A549 (cell line): ENCODE measurements around the gene JAKMIP2. TPM values are rescaled to one million over a fixed set of nuclear protein-coding genes. Genes with fewer than 3 reads are reported as not detected.

Experiments
- ATAC-seq, 2 experiments: fragments of 200-7000 bp in 1 of 2; fragments of >200 bp in 1 of 2; cut with Nextera tagmentation in 1 of 2; cut with Tn5 transposase in 1 of 2; 3 replicates each; pipeline versions ENCODE4 v1.8.0 to v1.9.1; 2018 to 2020; ENCODE audit warnings: mild to moderate bottlenecking in 1 of 2, moderate library complexity in 1 of 2
- CTCF ChIA-PET: fragments of 300-600 bp; sonication (Branson Sonifier 250); formaldehyde crosslinking; extraction: SDS; loops from one replicate; lab custom pipeline; 2021; ENCODE audit warnings: antibody characterized with exemption, inconsistent platforms; lab: Yijun Ruan, JAX
- POLR2A ChIA-PET: fragments of 350-600 bp; formaldehyde crosslinking; extraction: SDS; loops from one replicate; lab custom pipeline; 2021; ENCODE audit warnings: antibody characterized with exemption, inconsistent platforms; lab: Yijun Ruan, JAX
- DNase-seq, 2 experiments: peaks; one replicate each; pipeline versions ENCODE4 v3.0.0 to v3.0.0-alpha.2; 2011 to 2016; ENCODE audit warnings: low read depth in 1 of 2, low spot score in 1 of 2
- FAIRE-seq: peaks from 2 replicates; lab custom pipeline; 2011; peaks lifted over from hg19 to GRCh38; lab: Jason Lieb, UNC
- H3K27ac ChIP-seq, 2 experiments: fragments of >200 bp; sonication (Bioruptor Twin); formaldehyde crosslinking; 3 replicates each; pipeline ENCODE4 v1.5.1; 2016 to 2017
- H3K4me1 ChIP-seq: fragments of >200 bp; sonication (Bioruptor Twin); formaldehyde crosslinking; 3 replicates; pipeline ENCODE4 v1.6.1; 2016
- H3K4me2 ChIP-seq: fragments of >200 bp; sonication (Bioruptor Twin); formaldehyde crosslinking; 3 replicates; pipeline ENCODE4 v1.6.1; 2016
- H3K4me3 ChIP-seq: fragments of >200 bp; sonication (Bioruptor Twin); formaldehyde crosslinking; 3 replicates; pipeline ENCODE4 v1.5.1; 2016
- H3K9me3 ChIP-seq: fragments of >200 bp; sonication (Bioruptor Twin); formaldehyde crosslinking; 3 replicates; pipeline ENCODE4 v1.6.1; 2016
- CBX2 ChIP-seq: fragments of 200-600 bp; sonication (generic); IDR thresholded peaks from 2 replicates; pipeline ENCODE4 v1.6.1; 2016; ENCODE audit warnings: low read depth, mild to moderate bottlenecking, borderline replicate concordance
- CHD2 ChIP-seq: fragments of 150-350 bp; IDR thresholded peaks from 2 replicates; pipeline ENCODE4 v1.6.1; 2014; ENCODE audit warnings: low read length; ENCODE audit not compliant: partially characterized antibody
- CHD4 ChIP-seq: fragments of 200-600 bp; sonication (generic); IDR thresholded peaks from 2 replicates; pipeline ENCODE4 v1.6.1; 2016; ENCODE audit warnings: antibody characterized with exemption, mild to moderate bottlenecking, borderline replicate concordance
- EHF ChIP-seq: fragments of 250-450 bp; sonication (Bioruptor Pico); IDR thresholded peaks from 2 replicates; pipeline ENCODE4 v1.5.0; 2020; ENCODE audit warnings: mild to moderate bottlenecking
- EHMT2 ChIP-seq: fragments of 200-600 bp; sonication (generic); IDR thresholded peaks from 2 replicates; pipeline ENCODE4 v1.6.1; 2016; ENCODE audit warnings: antibody characterized with exemption, low read depth, mild to moderate bottlenecking, moderate library complexity
- FOSB ChIP-seq: fragments of 250-450 bp; sonication (Bioruptor Pico); IDR thresholded peaks from 2 replicates; pipeline ENCODE4 v1.5.0; 2020; ENCODE audit warnings: mild to moderate bottlenecking, moderate library complexity
- GATA3 ChIP-seq: IDR thresholded peaks from 2 replicates; pipeline ENCODE4 v1.6.1; 2012; ENCODE audit warnings: borderline replicate concordance
- HES2 ChIP-seq: fragments of >200 bp; sonication (Bioruptor Twin); formaldehyde crosslinking; IDR thresholded peaks from 2 replicates; pipeline ENCODE4 v1.6.1; 2016
- HMGXB4 ChIP-seq: fragments of 250-450 bp; sonication (Bioruptor Pico); IDR thresholded peaks from 2 replicates; pipeline ENCODE4 v1.5.0; 2021; ENCODE audit warnings: mild to moderate bottlenecking, moderate library complexity, borderline replicate concordance
- HOXA7 ChIP-seq: fragments of 250-450 bp; sonication (Bioruptor Pico); IDR thresholded peaks from 2 replicates; pipeline ENCODE4 v1.5.0; 2020; ENCODE audit warnings: mild to moderate bottlenecking, moderate library complexity
- HOXB13 ChIP-seq: fragments of 250-450 bp; sonication (Bioruptor Pico); IDR thresholded peaks from 2 replicates; pipeline ENCODE4 v1.5.0; 2020; ENCODE audit warnings: low read depth, mild to moderate bottlenecking, moderate library complexity
- HOXB5 ChIP-seq: fragments of 250-450 bp; sonication (Bioruptor Pico); IDR thresholded peaks from 2 replicates; pipeline ENCODE4 v1.5.0; 2020; ENCODE audit warnings: mild to moderate bottlenecking, moderate library complexity
- JUN ChIP-seq, 2 experiments: fragments of >200 bp; sonication (Bioruptor Twin); formaldehyde crosslinking; IDR thresholded peaks; 2 replicates in 1 of 2; 3 replicates in 1 of 2; pipeline ENCODE4 v1.6.1; 2016 to 2017
- JUNB ChIP-seq: fragments of >200 bp; sonication (Bioruptor Twin); formaldehyde crosslinking; IDR thresholded peaks from 2 replicates; pipeline ENCODE4 v1.6.1; 2016
- KDM1A ChIP-seq: fragments of 200-600 bp; sonication (generic); IDR thresholded peaks from 2 replicates; pipeline ENCODE4 v1.6.1; 2016; ENCODE audit warnings: low read depth, mild to moderate bottlenecking
- MAFK ChIP-seq: fragments of 450-650 bp; IDR thresholded peaks from 2 replicates; pipeline ENCODE4 v1.6.1; 2014; ENCODE audit not compliant: partially characterized antibody
- POLR2A ChIP-seq: IDR thresholded peaks from 2 replicates; pipeline ENCODE4 v1.6.1; 2012; ENCODE audit warnings: mild to moderate bottlenecking, low read length
- SREBF2 ChIP-seq: fragments of 450-650 bp; IDR thresholded peaks from 2 replicates; pipeline ENCODE4 v1.6.1; 2014; ENCODE audit warnings: mild to moderate bottlenecking, moderate library complexity
- ZC3H11A ChIP-seq: fragments of 450-650 bp; IDR thresholded peaks from 2 replicates; pipeline ENCODE4 v1.6.1; 2014; ENCODE audit warnings: antibody characterized with exemption, mild to moderate bottlenecking
- ZNF302 ChIP-seq: fragments of 250-450 bp; sonication (Bioruptor Pico); IDR thresholded peaks from 2 replicates; pipeline ENCODE4 v1.9.0; 2021; ENCODE audit warnings: inconsistent platforms, mild to moderate bottlenecking, moderate library complexity
- ZSCAN20 ChIP-seq: fragments of 250-450 bp; sonication (Bioruptor Pico); IDR thresholded peaks from 2 replicates; pipeline ENCODE4 v1.8.0; 2022; ENCODE audit warnings: mild to moderate bottlenecking, moderate library complexity
- WGBS: methylation state at CpG from one replicate; pipeline ENCODE4 v1.1.6; 2017; ENCODE audit errors: missing lambda C conversion rate; 5-methylcytosine and 5-hydroxymethylcytosine counted together
- polyA plus RNA-seq, 4 experiments: library from polyadenylated mRNA; depleted of rRNA in 3 of 4; stranded (reverse); fragments of >200 nt; fragmentation: RNase III in 1 of 4; extraction: RNeasy Plus Mini Kit Qiagen cat#74134 plus additional on column Dnase treatment in 1 of 4; gene quantifications; 2 replicates in 3 of 4; 3 replicates in 1 of 4; pipeline ENCODE4 v1.2.3, GENCODE V29; 2011 to 2017

JAKMIP2 gene
- polyA plus RNA-seq, 2 of the 4 experiments (the other 2 are of a cell fraction) = 0.01 TPM; not detected in 1

- ChIA-PET CTCF (interaction anchor here (0.5 kb wide), 1 partner anchor 183 kb away, joined by 3 read pairs; no protein-coding TSS in a partner anchor), POLR2A (no interaction called here)
- DNase-seq = no peak
- TF ChIP-seq POLR2A = no peak
- TF ChIP-seq CHD2 = no peak
- no peak for TF ChIP-seq CHD4
- TF ChIP-seq JUN (IDR thresholded peaks at IDR 0.05) = no peak
- TF ChIP-seq ZNF302 = no peak
- no peak for TF ChIP-seq HOXA7 (CRISPR knock-in tag)
- TF ChIP-seq KDM1A = no peak
- no peak for TF ChIP-seq GATA3
- TF ChIP-seq CBX2 = no peak
- TF ChIP-seq FOSB (CRISPR knock-in tag) = no peak
- TF ChIP-seq EHMT2 = no peak
- no peak for TF ChIP-seq HES2
- H3K4me2 ChIP-seq = no peak overlapping the region
- H3K4me1 ChIP-seq = no peaks in the 10 kb centered on the region
- 0% methylated on average over 2 of the region's 2 CpGs for WGBS
- H3K4me3 ChIP-seq = no peak overlapping the region
- H3K27ac ChIP-seq = no peak overlapping the region
- FAIRE-seq = no peak
- H3K9me3 ChIP-seq = no peaks in the 10 kb centered on the region
- ATAC-seq = no peak
Measured at GRCh38 chr5:147760086-147760875, 22.2 kb downstream of the JAKMIP2 start.

- ChIA-PET POLR2A (no interaction called here), CTCF (no interaction called here)
- no peak for TF ChIP-seq HOXB13 (CRISPR knock-in tag)
- no peak for TF ChIP-seq JUN (IDR thresholded peaks at IDR 0.05)
- no peak for TF ChIP-seq HOXB5 (CRISPR knock-in tag)
- TF ChIP-seq EHF (CRISPR knock-in tag) = no peak
- TF ChIP-seq ZSCAN20 (CRISPR knock-in tag) = no peak
- no peak for TF ChIP-seq MAFK
- no peak for TF ChIP-seq SREBF2
- TF ChIP-seq HMGXB4 (CRISPR knock-in tag) = no peak
- no peak for TF ChIP-seq ZC3H11A
- no peak for TF ChIP-seq CBX2
- TF ChIP-seq HOXA7 (CRISPR knock-in tag) = no peak
- Histone ChIP-seq H3K4me2 (no peak overlapping the region), H3K9me3 (no peaks in the 10 kb centered on the region), H3K27ac (no peak overlapping the region), H3K4me1 (no peaks in the 10 kb centered on the region), H3K4me3 (no peak overlapping the region)
- FAIRE-seq (no peak), DNase-seq (no peak), ATAC-seq (no peak)
- 3% methylated on average over 1 of the region's 1 CpG for WGBS
Measured at GRCh38 chr5:147759441-147759840, 23.1 kb downstream of the JAKMIP2 start.

- no peaks in the 10 kb centered on the region for H3K4me1 ChIP-seq
- TF ChIP-seq HOXA7 (CRISPR knock-in tag) (no peak), ZSCAN20 (CRISPR knock-in tag) (no peak), JUNB (no peak)
- no peaks in the 10 kb centered on the region for H3K9me3 ChIP-seq
- no peak overlapping the region for H3K4me2 ChIP-seq
- ChIA-PET CTCF (interaction anchor here (0.7 kb wide), 1 partner anchor 317 kb away, joined by 3 read pairs; no protein-coding TSS in a partner anchor), POLR2A (no interaction called here)
- no peak overlapping the region for H3K27ac ChIP-seq
- DNase-seq (no peak), ATAC-seq (no peak), FAIRE-seq (no peak)
- no peak overlapping the region for H3K4me3 ChIP-seq
Measured at GRCh38 chr5:147756566-147756965, 26.0 kb downstream of the JAKMIP2 start.
